ENCODE data around the gene ACVR1.
"Not testable (repeated sequence)": the region's sequence is repeated elsewhere in the genome, so short reads cannot be mapped to it uniquely, and the experiment has no call there.

ACVR1 gene

DNA sequence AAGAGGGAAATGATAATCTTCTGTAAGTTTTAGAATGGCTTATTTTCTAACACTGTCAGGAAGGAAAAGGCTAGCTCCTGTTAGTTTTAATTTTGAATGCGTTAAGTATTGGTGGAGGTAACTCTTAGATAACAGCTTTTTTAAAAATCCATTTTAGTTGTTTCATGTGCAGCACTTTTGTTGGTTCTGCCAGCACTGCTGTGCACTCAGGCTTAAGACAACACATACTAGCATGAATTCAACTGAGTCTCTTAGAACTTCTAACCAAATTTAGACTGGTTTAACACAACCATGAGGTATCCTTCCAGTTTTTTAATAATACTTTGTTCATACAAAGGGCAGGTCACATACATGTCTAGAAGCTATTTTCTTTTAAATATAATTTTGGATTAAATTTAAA, 42.4 kb downstream of the ACVR1 start:
- TF ChIP-seq, protein P1, sequence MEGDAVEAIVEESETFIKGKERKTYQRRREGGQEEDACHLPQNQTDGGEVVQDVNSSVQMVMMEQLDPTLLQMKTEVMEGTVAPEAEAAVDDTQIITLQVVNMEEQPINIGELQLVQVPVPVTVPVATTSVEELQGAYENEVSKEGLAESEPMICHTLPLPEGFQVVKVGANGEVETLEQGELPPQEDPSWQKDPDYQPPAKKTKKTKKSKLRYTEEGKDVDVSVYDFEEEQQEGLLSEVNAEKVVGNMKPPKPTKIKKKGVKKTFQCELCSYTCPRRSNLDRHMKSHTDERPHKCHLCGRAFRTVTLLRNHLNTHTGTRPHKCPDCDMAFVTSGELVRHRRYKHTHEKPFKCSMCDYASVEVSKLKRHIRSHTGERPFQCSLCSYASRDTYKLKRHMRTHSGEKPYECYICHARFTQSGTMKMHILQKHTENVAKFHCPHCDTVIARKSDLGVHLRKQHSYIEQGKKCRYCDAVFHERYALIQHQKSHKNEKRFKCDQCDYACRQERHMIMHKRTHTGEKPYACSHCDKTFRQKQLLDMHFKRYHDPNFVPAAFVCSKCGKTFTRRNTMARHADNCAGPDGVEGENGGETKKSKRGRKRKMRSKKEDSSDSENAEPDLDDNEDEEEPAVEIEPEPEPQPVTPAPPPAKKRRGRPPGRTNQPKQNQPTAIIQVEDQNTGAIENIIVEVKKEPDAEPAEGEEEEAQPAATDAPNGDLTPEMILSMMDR (IDR thresholded peaks at IDR 0.05; ENCODE audit: borderline replicate concordance, insufficient read depth, low read depth, low read length), result no peak
- no peak overlapping the region for H3K4me3 ChIP-seq (ENCODE audit: low read depth, low read length)

DNA sequence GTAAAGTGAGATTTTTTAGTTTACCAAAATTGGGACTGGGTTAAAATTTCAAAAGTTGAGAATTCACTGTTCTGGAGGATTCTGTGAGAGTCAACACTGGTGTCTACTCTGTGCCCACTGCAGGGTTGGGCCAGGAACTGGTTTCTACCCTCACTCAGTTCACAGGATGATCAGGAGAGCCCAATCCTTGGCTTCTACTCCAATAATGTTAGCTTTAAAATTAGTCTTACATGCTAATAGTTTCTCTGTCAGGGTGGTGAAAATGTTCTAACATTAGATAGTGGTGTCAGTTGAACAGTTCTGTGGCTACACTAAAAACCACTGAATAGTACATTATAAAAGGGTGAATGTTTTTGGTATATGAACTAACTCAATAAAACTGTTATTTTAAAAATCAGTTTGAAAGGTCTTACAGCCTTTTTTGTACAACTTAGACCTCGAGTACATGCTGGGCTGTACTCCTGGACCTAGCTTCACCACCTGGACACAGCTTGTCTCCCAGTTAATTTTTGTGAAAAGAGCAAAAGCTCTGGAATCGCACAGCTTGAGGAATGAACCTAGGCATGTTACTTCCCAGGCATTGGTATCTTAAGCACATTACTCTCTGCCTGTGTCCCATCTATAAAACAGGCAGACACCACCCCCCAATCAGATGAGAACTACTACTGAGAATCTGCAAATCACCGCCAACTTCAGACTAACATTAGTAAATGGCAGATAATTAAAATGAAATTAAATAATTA, 44.4 kb downstream of the ACVR1 start:
- H3K4me3 ChIP-seq (ENCODE audit: low read depth, low read length), result no peak overlapping the region
- TF ChIP-seq, protein P1 (IDR thresholded peaks at IDR 0.05; ENCODE audit: borderline replicate concordance, insufficient read depth, low read depth, low read length), result no peak

DNA sequence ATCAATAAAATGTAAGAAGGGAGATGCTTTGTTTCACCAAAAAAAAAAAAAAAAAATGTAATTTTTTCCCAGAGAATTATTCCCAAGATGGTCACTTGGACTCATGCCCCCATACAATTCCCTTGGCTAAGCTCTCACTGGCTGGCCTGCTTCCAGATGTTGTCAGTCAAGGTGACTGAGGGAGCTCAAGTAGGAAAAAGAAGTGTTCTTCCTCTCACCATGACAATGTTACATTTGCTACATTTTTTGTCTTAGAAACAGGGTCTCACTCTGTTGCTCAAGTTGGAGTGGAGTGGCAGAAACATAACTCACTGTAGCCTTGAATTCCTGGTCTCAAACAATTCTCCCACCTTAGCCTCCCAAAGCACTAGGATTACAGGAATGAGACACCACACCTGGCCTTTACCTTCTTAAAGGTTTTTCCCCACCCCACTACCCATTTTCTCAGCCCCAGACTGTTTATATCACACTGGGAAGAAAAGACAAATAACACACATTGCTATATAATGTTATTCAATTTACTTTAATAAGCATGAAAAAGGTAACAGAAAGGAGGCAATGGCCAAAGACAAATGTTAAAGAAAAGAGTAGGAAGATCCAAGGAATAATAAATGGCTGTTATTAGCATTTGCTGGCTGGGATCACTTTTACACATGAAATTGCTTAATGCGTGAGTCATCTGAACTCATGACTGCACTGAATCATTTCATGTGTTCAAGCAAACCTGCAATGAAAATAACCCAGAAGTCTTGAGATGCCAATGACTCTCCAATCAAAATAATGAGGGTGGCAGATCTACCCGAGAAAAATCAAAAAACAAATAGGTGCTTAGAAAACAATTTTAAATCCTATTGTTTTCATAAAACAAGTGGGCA, 45.2 kb downstream of the ACVR1 start:
- no peak overlapping the region for H3K4me3 ChIP-seq (ENCODE audit: low read depth, low read length)
- TF ChIP-seq, protein P1 (IDR thresholded peaks at IDR 0.05; ENCODE audit: borderline replicate concordance, insufficient read depth, low read depth, low read length), result no peak

DNA sequence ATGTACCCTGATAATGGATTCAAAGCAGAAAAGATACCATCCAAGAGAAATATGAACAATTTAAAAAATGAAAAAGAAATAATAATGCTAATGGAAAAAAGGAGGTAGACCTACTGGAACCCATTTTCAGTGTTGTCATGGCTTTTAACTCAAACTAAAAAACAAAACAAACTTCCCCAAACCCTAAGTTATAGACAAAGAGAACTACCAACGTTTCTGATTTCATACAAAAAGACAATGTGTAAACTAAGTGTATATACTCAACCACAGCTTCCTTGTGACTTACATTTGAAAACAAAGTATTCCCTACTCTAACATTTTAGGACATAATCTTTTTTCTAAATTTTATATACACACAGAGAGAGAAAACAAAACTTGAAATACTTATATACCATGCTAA, 45.9 kb downstream of the ACVR1 start:
- TF ChIP-seq, protein P1 (IDR thresholded peaks at IDR 0.05; ENCODE audit: borderline replicate concordance, insufficient read depth, low read depth, low read length), result no peak
- H3K4me3 ChIP-seq (ENCODE audit: low read depth, low read length), result no peak overlapping the region

DNA sequence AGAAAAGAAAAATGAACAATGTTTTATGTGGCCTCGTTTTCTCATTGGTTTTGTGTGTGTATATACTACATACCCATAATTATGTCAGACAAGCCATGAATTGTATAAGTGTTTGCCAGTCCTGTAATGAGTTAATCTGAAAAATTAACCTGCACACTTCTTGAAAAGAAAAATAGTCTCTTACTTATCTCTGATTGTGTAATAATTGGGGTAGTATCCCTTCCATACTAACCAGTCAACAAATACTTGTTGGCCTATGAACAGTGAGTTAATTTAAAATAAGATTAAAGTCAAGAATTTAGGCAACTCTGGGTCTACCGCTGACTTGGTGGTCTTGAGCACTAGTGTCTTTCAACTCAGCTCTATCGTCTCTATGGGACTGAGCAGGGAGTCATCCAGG, 48.8 kb downstream of the ACVR1 start:
- TF ChIP-seq, protein P1 (IDR thresholded peaks at IDR 0.05; ENCODE audit: borderline replicate concordance, insufficient read depth, low read depth, low read length), result no peak

DNA sequence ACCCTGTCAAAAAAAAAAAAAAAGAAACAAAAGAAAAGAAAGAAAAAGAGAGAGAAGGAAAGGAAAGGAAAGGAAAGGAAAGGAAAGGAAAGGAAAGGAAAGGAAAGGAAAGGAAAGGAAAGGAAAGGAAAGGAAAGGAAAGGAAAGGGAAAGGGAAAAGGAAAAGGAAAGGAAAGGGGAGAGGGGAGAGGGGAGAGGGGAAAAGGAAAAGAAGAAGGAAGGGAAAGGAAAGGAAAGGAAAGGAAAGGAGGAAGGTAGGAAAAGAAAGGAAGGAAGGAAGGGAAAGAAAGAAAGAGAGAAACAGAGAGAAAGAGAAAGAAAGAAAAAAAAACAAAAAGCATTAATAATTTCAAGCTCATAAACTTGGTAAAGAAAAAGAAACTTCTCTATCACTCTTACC, 49.5 kb downstream of the ACVR1 start:
- not testable (repeated sequence) for H3K4me3 ChIP-seq (ENCODE audit: low read depth, low read length)

More for the DNA sequence above, 48.8 kb downstream of the ACVR1 start:
- no peak overlapping the region for H3K4me3 ChIP-seq (ENCODE audit: low read depth, low read length)

DNA sequence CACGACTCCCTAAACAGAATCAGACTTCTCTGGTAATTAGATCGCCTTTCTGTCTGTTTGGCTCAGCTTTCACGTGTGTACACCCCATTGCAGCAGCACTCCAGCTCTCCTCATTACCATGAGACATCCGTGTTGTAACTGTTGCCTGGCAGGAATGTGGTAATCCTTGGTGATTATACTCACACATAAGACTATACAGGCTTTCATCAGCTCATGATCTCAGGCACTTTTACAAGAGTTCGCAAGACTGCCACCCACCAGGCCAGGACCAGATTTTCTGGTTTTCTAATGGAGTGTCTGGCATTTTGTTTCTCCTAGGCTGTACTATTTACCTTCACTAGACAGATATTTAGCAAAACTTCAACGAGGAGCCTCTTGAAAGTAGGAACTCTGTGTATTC, 50.2 kb downstream of the ACVR1 start:
- H3K4me3 ChIP-seq (ENCODE audit: low read depth, low read length), result no peak overlapping the region
- TF ChIP-seq, protein P1 (IDR thresholded peaks at IDR 0.05; ENCODE audit: borderline replicate concordance, insufficient read depth, low read depth, low read length), result no peak

Measured in GM12875 (cell line).